ENCODE measurements around the gene ALPI. TPM values are rescaled to one million over a fixed set of nuclear protein-coding genes. Genes with fewer than 3 reads are reported as not detected.

ALPI gene
- total RNA-seq, 1 donor from 2014 or later = not detected

DNA sequence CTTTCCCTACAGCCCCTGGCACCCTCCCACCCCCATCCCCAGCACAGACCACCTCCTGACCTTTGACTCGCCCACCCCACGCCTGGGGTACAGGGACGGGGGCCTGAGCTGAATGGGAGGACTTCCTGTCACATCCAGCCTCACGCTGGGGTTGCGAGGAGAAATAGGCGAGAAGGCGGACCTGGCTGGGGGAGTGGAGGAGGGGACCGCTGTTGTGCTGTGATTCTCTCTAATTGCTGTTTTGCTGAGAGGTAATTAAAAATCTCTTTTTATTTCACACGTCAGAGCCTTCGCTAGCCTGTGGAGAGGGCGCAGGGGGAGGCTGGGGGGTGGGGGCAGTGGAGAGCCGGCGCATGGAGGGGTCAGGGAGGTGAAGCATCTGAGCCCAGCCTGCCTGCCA lies 41.4 kb downstream of the ALPI start:
- TF ChIP-seq, protein P1, sequence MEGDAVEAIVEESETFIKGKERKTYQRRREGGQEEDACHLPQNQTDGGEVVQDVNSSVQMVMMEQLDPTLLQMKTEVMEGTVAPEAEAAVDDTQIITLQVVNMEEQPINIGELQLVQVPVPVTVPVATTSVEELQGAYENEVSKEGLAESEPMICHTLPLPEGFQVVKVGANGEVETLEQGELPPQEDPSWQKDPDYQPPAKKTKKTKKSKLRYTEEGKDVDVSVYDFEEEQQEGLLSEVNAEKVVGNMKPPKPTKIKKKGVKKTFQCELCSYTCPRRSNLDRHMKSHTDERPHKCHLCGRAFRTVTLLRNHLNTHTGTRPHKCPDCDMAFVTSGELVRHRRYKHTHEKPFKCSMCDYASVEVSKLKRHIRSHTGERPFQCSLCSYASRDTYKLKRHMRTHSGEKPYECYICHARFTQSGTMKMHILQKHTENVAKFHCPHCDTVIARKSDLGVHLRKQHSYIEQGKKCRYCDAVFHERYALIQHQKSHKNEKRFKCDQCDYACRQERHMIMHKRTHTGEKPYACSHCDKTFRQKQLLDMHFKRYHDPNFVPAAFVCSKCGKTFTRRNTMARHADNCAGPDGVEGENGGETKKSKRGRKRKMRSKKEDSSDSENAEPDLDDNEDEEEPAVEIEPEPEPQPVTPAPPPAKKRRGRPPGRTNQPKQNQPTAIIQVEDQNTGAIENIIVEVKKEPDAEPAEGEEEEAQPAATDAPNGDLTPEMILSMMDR (conservative IDR thresholded peaks at IDR 0.05) = no peak
- H3K4me1 Mint-ChIP-seq = peaks cover 30% of the 10 kb centered on the region
- no peak for DNase-seq (ENCODE audit: low read depth, low spot score)

DNA sequence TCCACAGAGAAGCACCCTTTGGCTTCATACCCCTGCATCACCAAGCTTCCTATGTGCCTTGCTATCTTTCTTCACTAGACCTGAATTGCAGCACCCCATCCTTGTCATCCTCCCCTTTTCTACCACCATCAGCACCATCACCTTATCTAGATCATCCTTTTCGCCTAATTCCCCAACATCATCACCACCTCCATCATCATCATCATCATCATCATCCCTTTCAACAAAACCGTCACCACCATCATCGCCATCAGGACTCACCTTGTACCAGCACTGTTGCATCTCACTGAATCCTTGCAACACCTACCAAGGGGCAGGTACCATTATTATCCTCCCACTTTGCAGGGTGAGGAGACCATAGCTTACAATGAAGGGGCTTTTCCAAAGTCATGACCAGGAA lies 42.5 kb downstream of the ALPI start:
- Mint-ChIP-seq H3K36me3 (ENCODE audit: low read depth) (no peaks in the 10 kb centered on the region), H3K4me1 (peaks cover 29% of the 10 kb centered on the region), H3K4me3 (no peak overlapping the region), H3K27ac (ENCODE audit: unreplicated experiment) (no peak overlapping the region), H3K9me3 (peaks cover 2% of the 10 kb centered on the region), H3K27me3 (ENCODE audit: low read depth) (peaks cover 15% of the 10 kb centered on the region)
- DNase-seq (ENCODE audit: low read depth, low spot score) = no peak
- TF ChIP-seq, protein P1 (conservative IDR thresholded peaks at IDR 0.05) = no peak

More for the DNA sequence above, 41.4 kb downstream of the ALPI start:
- no peaks in the 10 kb centered on the region for H3K36me3 Mint-ChIP-seq (ENCODE audit: low read depth)
- H3K27me3 Mint-ChIP-seq (ENCODE audit: low read depth) = peaks cover 13% of the 10 kb centered on the region
- no peak overlapping the region for H3K4me3 Mint-ChIP-seq
- peak overlapping the region; percentile 62 for H3K27ac Mint-ChIP-seq (ENCODE audit: unreplicated experiment)
- peaks cover 2% of the 10 kb centered on the region for H3K9me3 Mint-ChIP-seq

- TF ChIP-seq, protein P1 (conservative IDR thresholded peaks at IDR 0.05) = no peak
- Mint-ChIP-seq H3K27ac (ENCODE audit: unreplicated experiment) (no peak overlapping the region), H3K4me3 (peak overlapping the region; percentile 66), H3K4me1 (peaks cover 37% of the 10 kb centered on the region), H3K36me3 (ENCODE audit: low read depth) (no peaks in the 10 kb centered on the region), H3K27me3 (ENCODE audit: low read depth) (peaks cover 42% of the 10 kb centered on the region), H3K9me3 (peaks cover 2% of the 10 kb centered on the region)
- DNase-seq (ENCODE audit: low read depth, low spot score) = no peak
Measured at GRCh38 chr2:232501331-232501771, 45.4 kb downstream of the ALPI start.

- Mint-ChIP-seq H3K4me1 (peaks cover 38% of the 10 kb centered on the region), H3K4me3 (peak overlapping the region; percentile 66), H3K36me3 (ENCODE audit: low read depth) (no peaks in the 10 kb centered on the region), H3K27ac (ENCODE audit: unreplicated experiment) (no peak overlapping the region), H3K27me3 (ENCODE audit: low read depth) (peaks cover 42% of the 10 kb centered on the region), H3K9me3 (peaks cover 2% of the 10 kb centered on the region)
- TF ChIP-seq, protein P1 (conservative IDR thresholded peaks at IDR 0.05) = no peak
- DNase-seq (ENCODE audit: low read depth, low spot score) = no peak
Measured at GRCh38 chr2:232501794-232502390, 45.9 kb downstream of the ALPI start.

GRCh38 chr2:232502511-232502910 lies 46.6 kb downstream of the ALPI start:
- peaks cover 32% of the 10 kb centered on the region for H3K4me1 Mint-ChIP-seq
- H3K36me3 Mint-ChIP-seq (ENCODE audit: low read depth) = no peaks in the 10 kb centered on the region
- DNase-seq (ENCODE audit: low read depth, low spot score) = no peak
- H3K27ac Mint-ChIP-seq (ENCODE audit: unreplicated experiment) = peak overlapping the region; percentile 57
- TF ChIP-seq, protein P1 (conservative IDR thresholded peaks at IDR 0.05) = no peak
- no peak overlapping the region for H3K4me3 Mint-ChIP-seq
- H3K27me3 Mint-ChIP-seq (ENCODE audit: low read depth) = peaks cover 42% of the 10 kb centered on the region
- peaks cover 2% of the 10 kb centered on the region for H3K9me3 Mint-ChIP-seq

All from neural crest cell (in vitro differentiated cells).